ENCODE data around the gene CENPE.

Gene CENPE

GRCh38 chr4:103089481-103089880 lies 108.7 kb downstream of the CENPE start:
- H3F3A ChIP-seq (ENCODE audit: control insufficient read depth, insufficient read depth): no peaks in the 10 kb centered on the region
- H3K79me2 ChIP-seq (ENCODE audit: control insufficient read depth, low read length): no peaks in the 10 kb centered on the region
- no peaks in the 10 kb centered on the region for H3K9me3 ChIP-seq (ENCODE audit: control insufficient read depth, insufficient read depth, low read length)
- no peak overlapping the region for H3K4me3 ChIP-seq (ENCODE audit: low read length)
- no peaks in the 10 kb centered on the region for H3K27me3 ChIP-seq (ENCODE audit: control insufficient read depth, low read length)
- H3K4me1 ChIP-seq (ENCODE audit: control insufficient read depth, low read length): peaks cover 22% of the 10 kb centered on the region
- H3K9me2 ChIP-seq (replicated peaks; ENCODE audit: control insufficient read depth, low read length): no peaks in the 10 kb centered on the region
- no peak overlapping the region for H3K27ac ChIP-seq (ENCODE audit: low read depth, low read length)
- no peaks in the 10 kb centered on the region for H4K20me1 ChIP-seq (ENCODE audit: control insufficient read depth, insufficient read depth, low read depth, low read length)
- H3K36me3 ChIP-seq (ENCODE audit: control insufficient read depth, low read length): peaks cover 26% of the 10 kb centered on the region
- no peak for TF ChIP-seq CTCF (IDR thresholded peaks at IDR 0.05; ENCODE audit: low read depth, low read length, poor library complexity, severe bottlenecking)
- TF ChIP-seq EZH2phosphoT487 (IDR thresholded peaks at IDR 0.05; ENCODE audit: borderline replicate concordance, low read length): no peak
- H3K4me2 ChIP-seq (ENCODE audit: low read length): no peak overlapping the region

GRCh38 chr4:103086551-103086950 lies 111.6 kb downstream of the CENPE start:
- no peaks in the 10 kb centered on the region for H3K27me3 ChIP-seq (ENCODE audit: control insufficient read depth, low read length)
- peaks cover 26% of the 10 kb centered on the region for H3K36me3 ChIP-seq (ENCODE audit: control insufficient read depth, low read length)
- H3K79me2 ChIP-seq (ENCODE audit: control insufficient read depth, low read length): no peaks in the 10 kb centered on the region
- peaks cover 4% of the 10 kb centered on the region for H3K4me1 ChIP-seq (ENCODE audit: control insufficient read depth, low read length)
- H3K9me3 ChIP-seq (ENCODE audit: control insufficient read depth, insufficient read depth, low read length): no peaks in the 10 kb centered on the region
- no peak overlapping the region for H3K4me2 ChIP-seq (ENCODE audit: low read length)
- no peaks in the 10 kb centered on the region for H4K20me1 ChIP-seq (ENCODE audit: control insufficient read depth, insufficient read depth, low read depth, low read length)
- TF ChIP-seq CTCF (IDR thresholded peaks at IDR 0.05; ENCODE audit: low read depth, low read length, poor library complexity, severe bottlenecking) (no peak), EZH2phosphoT487 (IDR thresholded peaks at IDR 0.05; ENCODE audit: borderline replicate concordance, low read length) (no peak)
- H3K27ac ChIP-seq (ENCODE audit: low read depth, low read length): no peak overlapping the region
- no peak overlapping the region for H3K4me3 ChIP-seq (ENCODE audit: low read length)
- H3F3A ChIP-seq (ENCODE audit: control insufficient read depth, insufficient read depth): no peaks in the 10 kb centered on the region
- H3K9me2 ChIP-seq (replicated peaks; ENCODE audit: control insufficient read depth, low read length): no peaks in the 10 kb centered on the region

- Histone ChIP-seq H4K20me1 (ENCODE audit: control insufficient read depth, insufficient read depth, low read depth, low read length) (no peaks in the 10 kb centered on the region), H3K4me3 (ENCODE audit: low read length) (no peak overlapping the region), H3K9me3 (ENCODE audit: control insufficient read depth, insufficient read depth, low read length) (no peaks in the 10 kb centered on the region), H3K27ac (ENCODE audit: low read depth, low read length) (no peak overlapping the region), H3K4me1 (ENCODE audit: control insufficient read depth, low read length) (no peaks in the 10 kb centered on the region), H3K36me3 (ENCODE audit: control insufficient read depth, low read length) (peaks cover 20% of the 10 kb centered on the region), H3K9me2 (replicated peaks; ENCODE audit: control insufficient read depth, low read length) (no peaks in the 10 kb centered on the region), H3K4me2 (ENCODE audit: low read length) (no peak overlapping the region), H3F3A (ENCODE audit: control insufficient read depth, insufficient read depth) (no peaks in the 10 kb centered on the region), H3K79me2 (ENCODE audit: control insufficient read depth, low read length) (no peaks in the 10 kb centered on the region), H3K27me3 (ENCODE audit: control insufficient read depth, low read length) (no peaks in the 10 kb centered on the region)
- TF ChIP-seq EZH2phosphoT487 (IDR thresholded peaks at IDR 0.05; ENCODE audit: borderline replicate concordance, low read length) (no peak), CTCF (IDR thresholded peaks at IDR 0.05; ENCODE audit: low read depth, low read length, poor library complexity, severe bottlenecking) (no peak)
Measured at GRCh38 chr4:103085555-103086196, 112.5 kb downstream of the CENPE start.
